Pancreas (tissue), 10 donors: ENCODE results near the gene NEDD8. TPM values are rescaled to one million over a fixed set of nuclear protein-coding genes. Genes with fewer than 3 reads are reported as not detected.

ENCODE experiments used
- ATAC-seq, 4 donors: fragments of 200-7000 bp; cut with Tn5 transposase; one replicate each; pipeline versions ENCODE4 v1.8.0 to v1.9.1; 2020; ENCODE audit warnings: mild to moderate bottlenecking in 4 of 4, moderate library complexity in 4 of 4
- DNase-seq, 6 donors: peaks; one replicate each; pipeline ENCODE4 v3.0.0-alpha.2; 2020
- FAIRE-seq: peaks from 2 replicates; lab custom pipeline; 2012; peaks lifted over from hg19 to GRCh38; lab: Jason Lieb, UNC
- H3K27ac ChIP-seq, 4 donors: fragments of 200-600 bp; sonication (generic); 1 replicate in 3 of 4; 2 replicates in 1 of 4; pipeline versions ENCODE4 v1.5.0 to v1.8.0; 2020
- H3K27me3 ChIP-seq, 4 donors: fragments of 200-600 bp; one replicate each; pipeline ENCODE4 v1.8.0; 2021
- H3K36me3 ChIP-seq, 3 donors: fragments of 200-600 bp; sonication (generic) in 1 of 3; one replicate each; pipeline versions ENCODE4 v1.5.0 to v1.8.0; 2020 to 2021
- H3K4me1 ChIP-seq, 3 donors: fragments of 200-600 bp; one replicate each; pipeline ENCODE4 v1.8.0; 2021
- H3K4me3 ChIP-seq, 4 donors: fragments of 200-600 bp; sonication (generic) in 2 of 4; one replicate each; pipeline versions ENCODE4 v1.5.0 to v1.8.0; 2020 to 2021
- H3K9me3 ChIP-seq, 4 donors: fragments of 200-600 bp; one replicate each; pipeline ENCODE4 v1.8.0; 2021
- CTCF ChIP-seq, 4 donors: fragments of 200-600 bp; sonication (generic) in 3 of 4; IDR thresholded peaks; one replicate each; pipeline versions ENCODE4 v1.5.0 to v1.8.0; 2021; ENCODE audit warnings: antibody characterized with exemption in 4 of 4
- WGBS, 2 donors: extraction: QIAGEN DNeasy Blood & Tissue Kit; methylation state at CpG; one replicate each; pipeline ENCODE4 v1.1.7; 2013; 5-methylcytosine and 5-hydroxymethylcytosine counted together
- intact Hi-C, 3 donors: fragments of 100-400 bp; cut with DNase I; formaldehyde crosslinking; loops; one replicate each; pipeline versions ENCODE4 v1.11.1 to v1.14.2; 2022
- polyA plus RNA-seq, 2 donors: library from polyadenylated mRNA; stranded (reverse); fragments of 200-250 nt; gene quantifications; one replicate each; pipeline ENCODE4 v1.2.3, GENCODE V29; 2013
- total RNA-seq, 6 donors: library from RNA; stranded (reverse); fragmentation: NEBNext Ultra II Directional in 4 of 6; extraction: Animal tissue kit (Norgen Biotek cat#: 25700) in 4 of 6; gene quantifications; one replicate each; pipeline versions ENCODE4 v1.2.1 to v1.2.4, GENCODE V29; 2021 to 2023
- donor health status: healthy with polysubstance abuse.
- donor health status: DM: no; HTN: no; CAD: no; lungs with moderate emphysema.
- donor health status: DM: no; HTN: no; CAD: no.
- donor health status: control.
- donor health status: control.
- donor health status: Bipolar disorder and iron deficiency.
- donor health status: DM: yes; HTN: yes; CAD: no.
- donor health status: DM: no; HTN: no; CAD: no.
- donor health status: DM: no; HTN: no; CAD: no.
- donor health status: DM: yes; HTN: yes; CAD: no.

Gene NEDD8
- total and polyA plus RNA-seq, 8 donors: 32.5 to 118 (median 55.4) TPM

- no peak for TF ChIP-seq CTCF (IDR thresholded peaks at IDR 0.05)
- FAIRE-seq (no peak), DNase-seq (no peak), ATAC-seq (no peak)
- intact Hi-C loops: no loop called here
- peaks cover 0 to 26% (median 4%) of the 10 kb centered on the region in 3 donors for H3K4me1 ChIP-seq
- peaks cover 0 to 6% (median 0%) of the 10 kb centered on the region in 3 donors for H3K36me3 ChIP-seq
- WGBS, 2 donors: 15 to 23% methylated on average over 8 of the region's 8 CpGs
- peak overlapping the region; percentile 59 to 99 (median 96) for H3K4me3 ChIP-seq
- H3K27ac ChIP-seq: peak overlapping the region; percentile 94 to 100 (median 99)
- no peaks in the 10 kb centered on the region for H3K9me3 ChIP-seq
- no peaks in the 10 kb centered on the region for H3K27me3 ChIP-seq
Measured at GRCh38 chr14:24194873-24195185, 37.3 kb downstream of the NEDD8 start.

- Histone ChIP-seq H3K9me3 (no peaks in the 10 kb centered on the region), H3K4me3 (peak overlapping the region; percentile 59 to 99 (median 96)), H3K27me3 (no peaks in the 10 kb centered on the region), H3K36me3 (peaks cover 0 to 6% (median 0%) of the 10 kb centered on the region in 3 donors), H3K4me1 (peaks cover 0 to 26% (median 4%) of the 10 kb centered on the region in 3 donors), H3K27ac (peak overlapping the region; percentile 94 to 100 (median 99))
- no peak for TF ChIP-seq CTCF (IDR thresholded peaks at IDR 0.05)
- WGBS, 2 donors: 46 to 56% methylated on average over 7 of the region's 7 CpGs
- no peak for ATAC-seq
- no peak for FAIRE-seq
- intact Hi-C loops: no loop called here
- DNase-seq: no peak
Measured at GRCh38 chr14:24194186-24194872, 37.8 kb downstream of the NEDD8 start.

GRCh38 chr14:24192933-24193332 is 39.2 kb downstream of the NEDD8 start:
- 94% methylated on average over 15 of the region's 15 CpGs for WGBS, 2 donors

GRCh38 chr14:24190416-24190815 is 41.8 kb downstream of the NEDD8 start:
- TF ChIP-seq CTCF (IDR thresholded peaks at IDR 0.05): no peak
- intact Hi-C loops: no loop called here
- Histone ChIP-seq H3K27ac (no peak overlapping the region), H3K9me3 (no peaks in the 10 kb centered on the region), H3K4me1 (peaks cover 0 to 19% (median 9%) of the 10 kb centered on the region in 3 donors), H3K27me3 (no peaks in the 10 kb centered on the region), H3K4me3 (no peak overlapping the region), H3K36me3 (peaks cover 0 to 11% (median 4%) of the 10 kb centered on the region in 3 donors)
- WGBS, 2 donors: 84 to 86% methylated on average over 10 of the region's 10 CpGs
- DNase-seq (peak in 1 of 6 donors; percentile 33), FAIRE-seq (no peak), ATAC-seq (no peak)

More at GRCh38 chr14:24192933-24193332, 39.2 kb downstream of the NEDD8 start:
- no peak for FAIRE-seq
- H3K27me3 ChIP-seq: no peaks in the 10 kb centered on the region
- no peak for TF ChIP-seq CTCF (IDR thresholded peaks at IDR 0.05)
- intact Hi-C loops: no loop called here
- no peak overlapping the region for H3K27ac ChIP-seq
- peaks cover 0 to 6% (median 0%) of the 10 kb centered on the region in 3 donors for H3K36me3 ChIP-seq
- peaks cover 0 to 19% (median 4%) of the 10 kb centered on the region in 3 donors for H3K4me1 ChIP-seq
- no peak for DNase-seq
- no peaks in the 10 kb centered on the region for H3K9me3 ChIP-seq
- no peak overlapping the region for H3K4me3 ChIP-seq
- ATAC-seq: no peak

- peaks cover 0 to 16% (median 9%) of the 10 kb centered on the region in 3 donors for H3K4me1 ChIP-seq
- intact Hi-C loops: no loop called here
- ATAC-seq (no peak), DNase-seq (peak in 1 of 6 donors; percentile 33), FAIRE-seq (no peak)
- peaks cover 2 to 21% (median 12%) of the 10 kb centered on the region in 3 donors for H3K36me3 ChIP-seq
- H3K4me3 ChIP-seq: no peak overlapping the region
- H3K27me3 ChIP-seq: no peaks in the 10 kb centered on the region
- no peak overlapping the region for H3K27ac ChIP-seq
- WGBS, 2 donors: 88 to 94% methylated on average over 9 of the region's 9 CpGs
- TF ChIP-seq CTCF (IDR thresholded peaks at IDR 0.05): no peak
- H3K9me3 ChIP-seq: no peaks in the 10 kb centered on the region
Measured at GRCh38 chr14:24189460-24189859, 42.7 kb downstream of the NEDD8 start.
